GM12801 (cell line): ENCODE results near the gene DUSP1.

Experiments
- CTCF ChIP-seq: IDR thresholded peaks from one replicate; pipeline ENCODE4 v1.5.1; 2011; ENCODE audit warnings: control low read depth; ENCODE audit not compliant: insufficient read length; ENCODE audit errors: extremely low read depth

DUSP1 gene

GRCh38 chr5:172770374-172770674 lies 671 bp downstream of the DUSP1 start:
- no peak for TF ChIP-seq CTCF

GRCh38 chr5:172769616-172770373 lies 1.2 kb downstream of the DUSP1 start:
- TF ChIP-seq CTCF, result no peak

- TF ChIP-seq CTCF, result no peak
These were observed 1.7 kb downstream of the DUSP1 start for GRCh38 chr5:172769342-172769615.

GRCh38 chr5:172768573-172769341 lies 2.2 kb downstream of the DUSP1 start:
- TF ChIP-seq CTCF, result no peak

- TF ChIP-seq CTCF, result no peak
These were observed 2.9 kb downstream of the DUSP1 start for GRCh38 chr5:172768098-172768572.

- no peak for TF ChIP-seq CTCF
These were observed 4.5 kb downstream of the DUSP1 start for GRCh38 chr5:172766287-172767108.

GRCh38 chr5:172765766-172766286 lies 5.2 kb downstream of the DUSP1 start:
- TF ChIP-seq CTCF, result no peak
